HG03135 (cell line): ENCODE data around the gene IFI27L1.

Experiments used
- ATAC-seq: cut with Tn5 transposase; IDR thresholded peaks from one replicate; pipeline ENCODE4 v1.9.1; 2021; ENCODE audit warnings: mild to moderate bottlenecking, moderate library complexity; ENCODE audit not compliant: unreplicated experiment

IFI27L1 gene

DNA sequence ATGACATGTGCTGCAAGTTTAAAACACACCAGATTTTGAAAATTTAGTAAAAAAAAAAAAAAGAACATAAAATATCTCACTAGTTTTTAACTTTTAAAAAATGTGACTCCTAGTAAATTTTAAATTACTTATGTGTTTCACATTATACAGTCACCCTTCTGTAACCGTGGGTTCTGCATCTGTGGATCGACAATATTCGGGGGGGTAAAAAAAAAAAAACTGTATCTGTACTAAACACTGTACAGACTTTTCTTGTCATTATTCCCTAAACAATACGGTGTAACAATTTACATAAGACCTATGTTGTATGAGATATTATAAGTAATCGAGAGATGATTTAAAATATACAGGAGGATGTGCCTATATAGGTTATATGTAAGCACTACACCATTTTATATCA, 3.3 kb upstream of the IFI27L1 start:
- no peak for ATAC-seq

DNA sequence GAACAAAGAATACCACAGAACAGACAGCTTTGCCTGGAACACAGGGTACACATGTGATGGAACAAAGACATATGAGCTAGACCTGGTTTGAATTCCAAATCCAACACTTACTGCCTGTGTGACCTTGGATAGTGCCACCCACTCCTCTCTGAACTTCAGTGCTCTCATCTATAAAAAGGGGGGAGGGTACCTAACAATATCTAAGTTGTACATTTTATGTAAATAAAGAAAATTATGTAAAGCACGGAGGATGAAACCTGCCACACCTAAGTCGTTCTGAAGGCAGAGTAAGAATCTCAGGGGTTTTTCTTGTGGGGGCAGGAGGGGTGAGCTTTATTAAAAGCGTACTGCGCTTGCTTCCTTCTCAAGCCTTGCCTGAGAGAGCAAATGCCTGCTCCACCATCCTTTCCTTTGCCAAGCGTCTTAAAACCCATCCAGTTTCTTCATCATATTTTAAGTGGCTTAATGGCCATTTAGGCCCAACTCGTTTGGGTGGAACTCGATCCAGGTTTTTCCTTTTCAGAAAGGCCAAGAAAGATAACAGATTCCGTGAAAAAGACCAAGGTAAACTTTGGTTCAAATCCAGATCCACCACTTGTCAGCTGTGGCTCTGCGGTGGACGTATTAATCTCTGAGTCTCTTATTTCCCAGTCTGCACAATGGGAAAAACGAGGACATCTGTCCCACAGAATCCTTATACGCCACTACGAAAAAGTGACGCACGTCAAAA, 1.1 kb upstream of the IFI27L1 start:
- no peak for ATAC-seq

DNA sequence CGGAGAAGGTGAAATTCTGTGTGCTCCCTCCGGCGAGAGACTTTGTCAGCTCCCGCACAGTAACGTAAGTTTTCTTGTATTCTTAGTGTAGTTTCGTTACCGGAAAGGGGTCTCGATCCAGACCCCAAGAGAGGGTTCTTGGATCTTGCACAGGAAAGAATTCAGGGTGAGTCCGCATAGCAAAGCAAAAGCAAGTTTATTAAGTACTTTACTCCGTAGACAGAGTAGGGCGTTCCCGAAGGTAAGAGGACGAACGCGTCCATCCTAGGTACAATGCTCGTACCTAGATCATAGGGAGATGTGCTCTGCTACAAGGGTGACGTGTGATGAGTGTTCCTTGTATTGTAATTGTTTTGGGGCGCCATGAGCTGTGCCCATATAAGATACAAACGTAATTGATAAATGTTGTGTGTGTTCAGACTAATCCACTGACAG, 293 bp downstream of the IFI27L1 start:
- ATAC-seq, result peak; percentile 39

DNA sequence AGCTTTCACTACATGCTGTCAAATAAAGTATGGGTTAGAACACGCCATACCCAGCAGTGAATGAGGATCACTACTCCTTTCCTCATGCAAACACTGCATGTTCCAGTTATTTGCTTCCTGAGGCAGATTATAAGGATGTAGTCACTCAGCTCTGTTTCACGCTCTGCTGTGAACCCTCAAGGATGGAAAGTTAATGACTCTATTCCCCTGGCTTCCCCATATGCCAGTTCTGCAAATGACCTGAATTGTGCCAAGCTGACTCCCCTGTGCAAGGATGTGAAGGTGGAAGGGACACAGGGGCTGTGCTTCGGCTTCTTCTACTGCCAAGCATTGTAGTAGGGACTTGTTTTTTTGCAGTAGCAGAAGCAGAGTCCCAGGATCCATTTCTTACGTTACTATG, 6.8 kb downstream of the IFI27L1 start:
- ATAC-seq, result no peak

DNA sequence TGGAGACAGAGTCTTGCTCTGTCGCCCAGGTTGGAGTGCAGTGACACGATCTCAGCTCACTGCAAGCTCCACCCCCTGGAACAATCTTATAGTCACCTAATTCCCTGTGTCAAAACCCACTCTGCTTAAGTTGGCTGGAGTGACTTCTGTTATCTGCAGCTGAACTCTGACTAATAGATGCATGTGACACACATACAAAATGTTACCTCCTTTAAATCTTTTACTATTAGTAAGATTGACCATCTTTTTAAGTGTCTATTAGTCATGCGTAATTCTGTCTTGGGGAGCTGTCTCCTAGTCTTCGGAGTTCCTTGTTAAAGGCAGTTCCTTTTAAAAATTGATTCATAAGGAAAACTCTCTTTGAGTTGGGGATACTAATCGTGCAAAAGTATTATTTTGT, 7.4 kb downstream of the IFI27L1 start:
- no peak for ATAC-seq

DNA sequence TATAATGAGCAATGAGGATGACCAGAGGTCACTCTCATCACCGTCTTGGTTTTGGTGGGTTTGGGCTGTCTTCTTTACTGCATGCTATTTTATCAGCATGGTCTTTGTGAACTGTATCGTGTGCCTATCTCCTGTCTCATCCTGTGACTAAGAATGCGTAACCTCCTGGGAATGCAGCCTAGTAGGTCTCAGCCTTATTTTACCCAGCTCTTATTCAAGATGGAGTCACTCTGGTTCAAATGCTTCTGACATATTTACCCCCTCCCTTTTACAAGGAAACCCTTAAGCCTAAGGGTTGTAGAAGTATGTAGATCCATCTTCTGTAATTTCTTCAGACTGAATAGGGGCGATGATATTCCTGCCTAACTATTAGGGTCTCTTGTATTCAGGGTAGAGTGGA, 8.4 kb downstream of the IFI27L1 start:
- no peak for ATAC-seq

DNA sequence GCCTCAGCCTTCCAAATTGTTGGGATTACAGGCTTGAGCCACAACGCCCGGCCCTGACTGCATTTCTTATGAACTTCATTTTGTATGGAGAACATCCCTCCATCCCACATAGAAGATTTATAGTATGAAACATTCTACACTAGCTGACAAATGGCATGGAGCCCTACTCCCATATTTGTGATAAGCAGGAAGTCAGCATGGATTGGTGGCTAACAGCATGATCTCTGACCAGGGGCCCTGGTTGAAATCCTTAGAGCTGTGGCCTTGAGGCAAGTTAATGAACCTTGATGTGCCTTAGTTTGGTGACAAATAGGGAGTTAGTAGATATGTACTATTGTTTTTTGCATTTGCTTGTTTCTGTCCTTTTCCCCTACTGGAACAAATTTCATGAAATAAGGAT, 12.3 kb downstream of the IFI27L1 start:
- no peak for ATAC-seq

DNA sequence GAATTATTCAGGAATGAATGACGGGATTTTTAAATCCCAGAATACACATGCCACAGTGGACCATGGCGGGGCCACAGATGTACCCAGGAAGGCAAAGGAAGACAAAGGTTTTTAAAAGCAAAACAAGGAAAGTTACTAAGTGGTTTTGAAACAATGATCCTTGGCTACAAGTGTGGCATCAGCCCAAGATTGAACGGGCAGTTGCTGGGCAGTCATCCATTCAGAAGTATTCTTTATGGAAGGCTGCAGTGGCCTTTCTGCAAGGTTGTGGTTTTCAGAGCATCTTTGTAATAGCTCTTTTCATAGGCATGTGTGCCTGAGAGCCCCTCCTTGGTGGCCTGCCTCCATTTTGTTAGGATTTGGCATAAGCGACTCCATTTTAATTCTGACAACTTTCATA, 16.0 kb downstream of the IFI27L1 start:
- no peak for ATAC-seq

DNA sequence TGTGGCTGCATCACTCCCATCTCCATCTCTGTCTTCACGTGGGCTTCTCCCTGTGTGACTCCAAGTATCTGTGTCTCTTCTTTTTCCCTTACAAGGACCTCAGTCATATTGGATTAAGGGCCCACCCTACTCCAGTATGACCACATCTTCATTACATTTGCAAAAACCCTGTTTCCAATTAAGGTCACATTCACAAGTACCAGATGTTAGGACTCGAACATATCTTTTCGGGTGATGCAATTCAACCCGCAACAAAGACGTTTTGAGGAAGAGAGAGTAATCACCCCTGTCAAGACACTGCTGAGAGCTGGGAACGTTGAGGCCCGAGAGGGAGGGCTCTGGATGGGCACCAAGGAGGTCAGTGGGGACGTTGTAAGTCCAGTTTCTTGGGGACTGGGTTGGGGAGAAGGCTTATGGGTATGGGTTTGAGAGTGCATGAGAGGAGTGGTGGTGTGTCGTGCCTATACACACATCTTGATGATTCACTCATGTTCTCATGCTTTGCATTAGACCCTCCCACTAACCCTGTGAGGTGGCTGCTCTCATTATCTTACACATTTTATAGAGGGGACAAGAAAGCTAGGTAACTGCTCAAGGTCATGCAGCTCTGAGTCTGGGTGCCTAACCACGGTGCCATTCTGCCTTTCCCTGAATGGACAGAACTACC, 17.3 kb downstream of the IFI27L1 start:
- ATAC-seq, result no peak

DNA sequence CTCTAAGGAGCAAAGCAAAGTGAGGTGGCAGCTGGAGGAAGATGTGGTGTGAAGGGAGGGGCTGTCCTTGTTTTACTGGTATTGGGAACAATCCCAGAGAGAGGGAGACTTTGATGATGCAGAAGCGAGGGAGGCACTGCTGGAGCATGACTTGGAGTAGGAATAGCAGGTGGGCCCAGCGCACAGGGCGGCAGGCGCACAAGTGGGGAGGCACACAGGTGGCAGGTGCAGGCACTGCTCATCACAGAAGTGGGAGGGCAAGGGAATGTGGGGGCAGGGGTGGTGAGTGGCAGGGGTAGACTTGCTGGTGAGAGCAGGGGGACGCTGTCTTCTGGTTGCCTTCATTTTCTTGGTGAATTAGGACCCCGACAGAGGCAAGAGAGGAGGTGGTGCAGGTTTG, 17.9 kb downstream of the IFI27L1 start:
- ATAC-seq, result no peak

DNA sequence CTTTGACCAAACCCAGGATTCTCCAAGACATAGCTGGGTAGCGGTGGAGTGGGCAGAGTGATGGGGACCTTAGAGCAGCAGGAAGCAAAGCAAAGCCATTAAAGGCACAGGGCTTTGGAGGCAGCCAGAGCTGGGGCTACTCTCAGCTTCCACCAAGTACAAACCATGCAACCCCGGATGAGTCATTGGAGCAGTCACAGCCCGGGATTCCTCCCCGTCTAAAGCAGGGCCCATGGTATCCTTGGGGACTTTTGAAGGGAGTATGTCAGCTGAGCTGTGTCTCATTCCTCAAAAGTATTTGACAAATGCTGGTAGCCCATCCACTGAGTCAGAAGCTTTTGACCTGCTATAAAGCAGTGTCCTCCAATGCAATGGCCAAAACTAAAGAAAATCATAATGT, 19.7 kb downstream of the IFI27L1 start:
- no peak for ATAC-seq

DNA sequence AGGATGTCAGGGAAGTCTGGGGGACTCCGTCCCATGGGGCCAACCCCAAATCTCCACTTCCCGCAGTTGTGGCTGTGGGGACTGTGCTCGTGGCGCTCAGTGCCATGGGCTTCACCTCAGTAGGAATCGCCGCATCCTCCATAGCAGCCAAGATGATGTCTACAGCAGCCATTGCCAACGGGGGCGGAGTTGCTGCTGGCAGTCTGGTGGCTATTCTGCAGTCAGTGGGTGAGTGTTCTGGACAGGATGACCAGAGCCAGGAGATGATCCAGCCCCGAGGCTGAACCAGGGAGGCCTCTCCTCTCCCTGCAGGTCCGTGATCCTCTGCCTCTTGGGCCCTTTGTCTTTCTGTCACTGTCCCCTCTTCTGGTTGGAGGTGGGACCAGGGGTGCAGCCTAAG, 20.6 kb downstream of the IFI27L1 start:
- no peak for ATAC-seq

DNA sequence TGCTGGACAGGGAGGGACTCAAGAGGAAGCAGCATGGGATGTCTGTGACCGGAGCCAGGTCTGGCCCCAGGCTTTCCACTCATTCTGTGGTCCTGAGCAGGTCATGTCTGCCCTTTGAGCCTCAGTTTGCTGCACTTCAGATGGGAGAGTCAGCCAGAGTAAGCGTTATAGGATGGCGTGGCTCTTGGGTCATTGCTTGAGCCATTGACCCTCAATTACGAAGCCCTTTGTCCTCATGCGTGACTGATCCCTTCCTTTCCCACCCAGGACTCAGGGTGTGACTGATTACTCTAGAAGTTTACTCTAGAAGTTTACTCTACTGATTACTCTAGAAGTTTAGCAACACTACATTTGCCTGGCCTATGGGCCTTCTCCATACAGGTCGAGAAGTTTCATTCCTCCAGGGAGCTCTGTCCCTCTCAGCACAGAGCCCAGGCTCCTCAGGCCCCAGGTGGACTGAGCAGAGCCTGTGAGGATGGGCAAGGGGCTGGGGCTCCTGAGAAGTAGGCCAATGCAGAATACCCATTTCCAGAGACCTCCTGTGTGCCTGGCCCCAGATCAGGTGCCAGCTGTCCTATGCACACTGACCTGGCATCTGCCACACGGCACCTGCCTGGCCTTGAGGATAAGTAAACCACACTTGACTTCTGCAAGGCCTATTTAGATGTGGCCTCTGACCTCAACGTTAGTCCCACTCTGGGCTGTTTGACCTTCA, 21.8 kb downstream of the IFI27L1 start:
- ATAC-seq, result no peak

DNA sequence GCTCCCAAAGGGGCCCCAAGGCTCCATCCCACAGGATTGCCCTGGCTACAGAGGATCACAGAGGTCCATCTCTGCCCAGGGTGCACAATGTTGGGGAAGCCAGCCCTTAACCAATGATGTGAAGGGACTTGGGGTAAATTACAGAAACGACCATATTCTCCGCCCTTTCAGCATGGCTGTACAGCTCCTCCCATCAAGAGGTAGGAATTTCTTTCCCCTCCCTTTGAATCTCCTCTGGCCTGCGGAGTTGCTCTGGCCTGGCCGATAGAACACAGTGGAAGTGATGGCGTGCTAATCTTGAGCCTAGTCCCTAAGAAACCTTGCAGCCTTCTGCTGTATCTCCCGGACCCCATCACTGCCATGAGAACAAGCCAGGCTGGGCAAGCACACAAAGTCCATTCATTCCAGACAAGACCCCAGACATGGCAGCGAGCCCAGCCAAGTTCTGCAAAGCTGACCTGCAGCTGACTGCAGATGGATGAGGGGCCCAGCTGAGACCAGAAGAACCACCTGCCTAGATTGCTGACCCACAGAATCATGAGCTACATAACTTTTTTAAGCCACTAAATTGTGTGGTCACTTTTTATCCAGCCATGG, 22.5 kb downstream of the IFI27L1 start:
- ATAC-seq, result no peak

DNA sequence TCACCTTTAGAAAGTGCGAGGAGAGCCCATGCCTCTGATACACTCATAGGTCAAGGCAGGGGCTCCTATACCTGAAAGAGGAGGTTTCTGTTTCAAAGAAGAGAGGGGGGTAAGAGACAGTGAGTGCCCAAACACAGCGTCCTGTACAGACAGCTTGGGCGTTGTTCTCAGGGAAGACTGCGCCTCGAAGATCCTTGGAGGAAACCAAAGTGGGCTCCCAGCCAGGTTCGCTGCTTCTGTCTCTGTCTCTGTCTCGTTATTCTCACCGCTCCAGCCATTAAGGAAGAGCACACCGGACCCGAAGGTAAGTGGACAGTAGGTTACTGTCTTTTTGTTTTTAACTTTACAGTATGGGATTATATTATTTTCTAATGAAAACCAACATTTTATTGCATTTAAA, 23.6 kb downstream of the IFI27L1 start:
- ATAC-seq, result no peak

DNA sequence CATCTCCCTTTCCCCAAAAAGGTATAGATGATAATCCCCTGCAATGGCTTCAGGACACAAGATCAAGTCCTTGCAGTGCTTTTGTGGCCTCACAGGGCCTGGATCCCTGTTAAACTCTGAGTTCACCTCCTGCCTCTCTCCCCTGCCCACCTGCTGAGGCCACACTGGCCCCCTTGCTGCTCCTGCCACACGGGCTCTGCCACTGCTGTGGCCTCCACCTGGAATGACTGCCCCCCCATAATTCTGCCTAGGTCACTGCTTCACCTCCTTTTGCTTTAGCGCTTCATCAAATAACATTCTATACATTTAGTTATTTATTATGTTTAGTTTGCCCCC, 28.8 kb downstream of the IFI27L1 start:
- no peak for ATAC-seq

DNA sequence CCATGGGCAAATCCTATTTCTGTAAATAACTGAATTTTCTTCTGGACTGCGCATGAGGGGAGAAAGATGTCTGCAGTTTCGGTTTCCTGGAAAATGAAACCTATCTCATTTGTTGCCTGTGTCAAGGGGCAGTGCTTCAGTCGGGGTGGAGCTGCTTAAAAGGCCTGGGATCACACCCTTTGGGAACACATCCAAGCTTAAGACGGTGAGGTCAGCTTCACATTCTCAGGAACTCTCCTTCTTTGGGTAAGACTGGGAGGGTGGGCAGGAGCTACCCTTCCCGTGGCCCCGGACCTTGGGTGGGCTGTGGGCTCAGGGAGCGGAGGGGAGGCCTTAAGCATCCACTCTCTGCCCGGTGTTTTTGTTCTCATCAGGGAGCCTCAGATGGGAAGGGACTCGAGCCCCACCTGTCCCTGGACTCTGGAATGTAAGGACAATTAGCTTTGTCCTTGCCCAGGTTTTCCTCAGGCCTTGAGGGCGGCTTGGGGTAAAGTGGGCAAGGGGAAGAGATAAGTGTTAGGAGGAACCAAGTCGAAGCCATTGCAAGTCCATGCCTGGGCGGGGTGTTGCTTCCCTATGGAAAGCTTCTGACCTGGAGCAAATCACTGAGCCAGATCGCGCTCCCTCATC, 29.6 kb downstream of the IFI27L1 start, which contains the start of gene IFI27:
Gene IFI27 (plus strand): TSS at position 185 of the 630 bp plus-strand sequence.
- ATAC-seq, result no peak

DNA sequence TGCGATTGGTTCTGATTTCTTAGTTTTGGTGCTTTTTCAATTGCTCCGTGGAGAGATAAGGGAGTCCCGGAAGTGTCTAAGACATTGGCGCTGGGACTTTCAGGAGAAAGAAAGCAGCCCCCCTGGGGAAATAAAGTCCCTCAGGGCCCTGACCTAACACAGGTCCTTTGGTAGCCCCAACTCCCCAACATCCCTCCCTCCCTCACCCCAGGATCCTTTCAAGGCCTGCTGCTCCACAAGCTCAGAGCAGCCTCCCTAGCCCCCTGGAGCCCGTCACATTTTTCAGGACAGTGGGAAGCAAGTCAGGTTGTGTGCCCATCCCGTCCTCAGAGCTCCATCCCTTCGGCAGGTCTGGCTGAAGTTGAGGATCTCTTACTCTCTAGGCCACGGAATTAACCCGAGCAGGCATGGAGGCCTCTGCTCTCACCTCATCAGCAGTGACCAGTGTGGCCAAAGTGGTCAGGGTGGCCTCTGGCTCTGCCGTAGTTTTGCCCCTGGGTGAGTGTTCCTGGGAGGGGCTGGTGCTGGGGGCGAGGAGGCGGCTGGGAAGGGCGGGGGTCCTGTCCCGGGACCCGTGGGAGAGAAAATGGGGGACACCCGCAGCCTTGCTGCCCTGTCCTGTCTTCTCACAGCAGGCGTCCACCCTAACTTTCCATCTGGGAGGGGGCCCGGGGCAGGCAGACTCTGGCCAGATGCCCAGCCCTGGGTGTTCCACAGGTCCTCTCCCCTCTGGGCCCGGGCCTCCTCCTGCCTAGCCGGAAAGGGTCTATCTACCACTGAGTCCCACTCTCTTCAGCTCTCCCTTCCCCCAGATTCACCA, 30.4 kb downstream of the IFI27L1 start:
- no peak for ATAC-seq

DNA sequence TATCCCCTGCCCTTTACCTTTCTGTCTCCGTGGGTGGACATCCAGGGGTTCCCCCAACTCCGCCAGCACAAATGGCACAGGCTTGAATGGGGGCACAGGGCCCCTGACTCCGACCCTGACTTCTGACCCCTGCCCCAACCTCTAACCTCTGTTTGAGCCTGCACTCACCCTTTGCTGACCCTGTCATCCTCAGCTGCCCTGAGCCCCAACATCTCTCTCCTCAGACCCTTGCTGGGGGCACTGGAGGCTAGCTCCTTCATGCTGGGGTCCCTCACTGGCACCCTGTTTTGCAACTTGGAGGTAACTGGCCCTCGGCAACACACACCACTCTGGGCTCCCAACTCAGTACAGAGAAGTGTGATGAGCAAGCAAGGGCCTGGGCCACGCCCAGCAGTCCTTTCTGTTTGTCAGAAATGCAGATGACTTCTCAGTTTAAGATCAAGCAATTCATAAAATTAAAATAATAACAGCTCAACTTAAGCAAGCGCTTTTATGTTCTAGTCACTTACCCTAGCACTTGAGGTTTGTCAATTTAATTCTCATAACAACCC, 31.5 kb downstream of the IFI27L1 start:
- ATAC-seq, result no peak

DNA sequence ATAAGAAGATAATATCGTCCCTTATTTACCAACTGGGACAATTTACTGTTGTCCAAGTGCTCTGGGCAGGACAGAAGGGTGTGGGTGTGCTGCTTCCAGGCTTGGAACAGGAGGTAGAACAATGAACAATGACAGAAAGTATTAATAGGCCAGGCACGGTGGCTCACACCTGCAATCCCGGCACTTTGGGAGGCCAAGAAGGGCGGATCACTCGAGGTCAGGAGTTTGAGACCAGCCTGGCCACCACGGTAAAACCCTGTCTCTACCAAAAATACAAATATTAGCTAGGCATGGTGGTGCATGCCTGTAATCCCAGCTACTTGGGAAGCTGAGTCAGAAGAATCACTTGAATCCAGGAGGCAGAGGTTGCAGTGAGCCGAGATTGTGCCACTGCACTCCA, 32.0 kb downstream of the IFI27L1 start:
- no peak for ATAC-seq
